Tibial artery (tissue), 4 donors: ENCODE results near the gene MTIF3.

Experiments
- DNase-seq, 2 donors: peaks; one replicate each; pipeline ENCODE4 v3.0.0-alpha.2; 2019
- H3K27ac ChIP-seq, 2 donors: fragments of 200-600 bp; sonication (generic) in 1 of 2; 1 replicate in 1 of 2; 2 replicates in 1 of 2; pipeline ENCODE4 v1.5.1; 2018 to 2019; ENCODE audit warnings: mild to moderate bottlenecking in 1 of 2
- H3K27me3 ChIP-seq, 2 donors: fragments of 200-600 bp; sonication (generic) in 1 of 2; one replicate each; pipeline versions ENCODE4 v1.5.1 to v1.6.0; 2016 to 2019
- H3K36me3 ChIP-seq, 3 donors: fragments of 200-600 bp; sonication (generic) in 2 of 3; one replicate each; pipeline ENCODE4 v1.5.1; 2016 to 2019; ENCODE audit warnings: mild to moderate bottlenecking in 2 of 3
- H3K4me1 ChIP-seq, 4 donors: fragments of 200-600 bp; sonication (generic) in 2 of 4; 1 replicate in 3 of 4; 2 replicates in 1 of 4; pipeline ENCODE4 v1.5.1; 2016 to 2019
- H3K4me3 ChIP-seq, 2 donors: fragments of 200-600 bp; sonication (generic) in 1 of 2; 1 replicate in 1 of 2; 2 replicates in 1 of 2; pipeline ENCODE4 v1.5.1; 2018 to 2019; ENCODE audit warnings: mild to moderate bottlenecking in 2 of 2
- H3K9me3 ChIP-seq, 3 donors: fragments of 200-600 bp; sonication (generic) in 1 of 3; one replicate each; pipeline ENCODE4 v1.5.1; 2016 to 2019
- intact Hi-C: fragments of 100-400 bp; cut with DNase I; formaldehyde crosslinking; loops from one replicate; pipeline ENCODE4 v1.15.0; 2023; ENCODE audit warnings: low total_unique reads
- TF ChIP-seq, protein P1 (sequence below), 2 experiments: fragments of 200-600 bp in 1 of 2; fragments of 450-650 bp in 1 of 2; IDR thresholded peaks; one replicate each; pipeline ENCODE4 v1.5.1; 2017 to 2019; ENCODE audit warnings: antibody characterized with exemption in 2 of 2, mild to moderate bottlenecking in 1 of 2, moderate library complexity in 1 of 2

The MTIF3 gene

DNA sequence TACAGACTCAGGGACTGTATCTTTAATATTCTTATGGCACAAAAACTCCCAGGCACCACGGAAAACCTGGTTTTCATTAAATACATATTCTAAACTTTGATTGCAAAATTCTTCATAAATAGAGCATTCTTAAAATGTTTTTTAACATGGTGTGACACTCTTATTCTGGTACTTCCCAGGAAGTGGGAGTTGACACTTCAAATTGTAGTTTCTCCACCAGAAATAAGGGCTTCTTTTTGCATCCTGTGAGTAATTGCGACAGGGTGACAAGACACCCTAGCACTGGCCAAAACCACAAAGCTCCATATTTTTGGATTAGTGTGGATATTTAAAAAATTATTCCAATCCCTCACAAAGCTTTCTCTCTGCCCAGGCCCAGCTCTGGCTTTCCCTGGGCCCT lies 43.6 kb upstream of the MTIF3 start:
- no peak for DNase-seq
- Histone ChIP-seq H3K4me1 (no peaks in the 10 kb centered on the region), H3K4me3 (no peak overlapping the region), H3K36me3 (no peaks in the 10 kb centered on the region), H3K9me3 (no peaks in the 10 kb centered on the region), H3K27me3 (peaks cover 0 to 13% of the 10 kb centered on the region in 2 donors), H3K27ac (no peak overlapping the region)
- intact Hi-C loops, result no loop called here
- TF ChIP-seq, protein P1, sequence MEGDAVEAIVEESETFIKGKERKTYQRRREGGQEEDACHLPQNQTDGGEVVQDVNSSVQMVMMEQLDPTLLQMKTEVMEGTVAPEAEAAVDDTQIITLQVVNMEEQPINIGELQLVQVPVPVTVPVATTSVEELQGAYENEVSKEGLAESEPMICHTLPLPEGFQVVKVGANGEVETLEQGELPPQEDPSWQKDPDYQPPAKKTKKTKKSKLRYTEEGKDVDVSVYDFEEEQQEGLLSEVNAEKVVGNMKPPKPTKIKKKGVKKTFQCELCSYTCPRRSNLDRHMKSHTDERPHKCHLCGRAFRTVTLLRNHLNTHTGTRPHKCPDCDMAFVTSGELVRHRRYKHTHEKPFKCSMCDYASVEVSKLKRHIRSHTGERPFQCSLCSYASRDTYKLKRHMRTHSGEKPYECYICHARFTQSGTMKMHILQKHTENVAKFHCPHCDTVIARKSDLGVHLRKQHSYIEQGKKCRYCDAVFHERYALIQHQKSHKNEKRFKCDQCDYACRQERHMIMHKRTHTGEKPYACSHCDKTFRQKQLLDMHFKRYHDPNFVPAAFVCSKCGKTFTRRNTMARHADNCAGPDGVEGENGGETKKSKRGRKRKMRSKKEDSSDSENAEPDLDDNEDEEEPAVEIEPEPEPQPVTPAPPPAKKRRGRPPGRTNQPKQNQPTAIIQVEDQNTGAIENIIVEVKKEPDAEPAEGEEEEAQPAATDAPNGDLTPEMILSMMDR (IDR thresholded peaks at IDR 0.05), result no peak

DNA sequence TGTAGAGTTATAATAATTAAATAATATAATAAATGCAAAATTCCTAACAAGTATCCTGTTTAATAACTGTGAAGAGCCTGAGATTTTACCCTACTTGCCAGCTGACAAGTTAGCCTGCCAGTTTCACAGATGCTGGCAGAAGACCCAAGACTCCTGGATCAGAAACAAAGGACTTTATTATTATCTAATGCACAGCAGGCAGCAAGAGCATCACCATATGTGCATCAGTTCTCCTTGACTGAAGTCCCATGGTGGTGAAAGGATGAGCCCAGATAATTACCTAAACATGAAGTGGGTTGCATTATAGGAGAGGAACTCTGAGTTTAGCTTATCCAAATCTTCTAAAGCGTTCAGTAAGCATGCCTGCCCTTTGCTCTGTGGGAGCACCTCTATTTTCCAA lies 39.1 kb upstream of the MTIF3 start:
- no peaks in the 10 kb centered on the region for H3K36me3 ChIP-seq
- peaks cover 0 to 10% of the 10 kb centered on the region in 2 donors for H3K27me3 ChIP-seq
- no peaks in the 10 kb centered on the region for H3K9me3 ChIP-seq
- no peak overlapping the region for H3K4me3 ChIP-seq
- TF ChIP-seq, protein P1 (IDR thresholded peaks at IDR 0.05), result no peak
- H3K4me1 ChIP-seq, result no peaks in the 10 kb centered on the region
- no peak overlapping the region for H3K27ac ChIP-seq
- DNase-seq, result no peak
- intact Hi-C loops, result no loop called here

DNA sequence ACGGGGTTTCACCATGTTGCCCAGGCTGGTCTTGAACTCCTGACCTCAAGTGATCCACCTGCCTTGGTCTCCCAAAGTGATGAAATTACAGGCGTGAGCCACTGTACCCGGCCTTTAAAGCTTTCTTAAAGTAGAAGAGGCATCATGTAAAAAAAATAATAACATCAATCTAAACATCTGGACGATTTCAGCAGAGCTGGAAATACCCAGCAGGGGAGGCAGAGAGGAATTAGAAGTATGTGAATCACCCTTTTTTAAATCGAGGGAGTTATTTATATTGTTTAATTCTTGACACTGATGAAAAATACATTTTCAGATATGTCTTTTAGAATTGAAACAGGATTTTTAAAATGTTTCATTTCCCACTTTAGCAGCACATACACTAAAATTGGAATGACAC lies 37.4 kb upstream of the MTIF3 start:
- no peaks in the 10 kb centered on the region for H3K36me3 ChIP-seq
- no peaks in the 10 kb centered on the region for H3K9me3 ChIP-seq
- peaks cover 0 to 13% of the 10 kb centered on the region in 2 donors for H3K27me3 ChIP-seq
- DNase-seq, result no peak
- TF ChIP-seq, protein P1 (IDR thresholded peaks at IDR 0.05), result no peak
- no peak overlapping the region for H3K4me3 ChIP-seq
- no peak overlapping the region for H3K27ac ChIP-seq
- H3K4me1 ChIP-seq, result no peaks in the 10 kb centered on the region
- intact Hi-C loops, result no loop called here

DNA sequence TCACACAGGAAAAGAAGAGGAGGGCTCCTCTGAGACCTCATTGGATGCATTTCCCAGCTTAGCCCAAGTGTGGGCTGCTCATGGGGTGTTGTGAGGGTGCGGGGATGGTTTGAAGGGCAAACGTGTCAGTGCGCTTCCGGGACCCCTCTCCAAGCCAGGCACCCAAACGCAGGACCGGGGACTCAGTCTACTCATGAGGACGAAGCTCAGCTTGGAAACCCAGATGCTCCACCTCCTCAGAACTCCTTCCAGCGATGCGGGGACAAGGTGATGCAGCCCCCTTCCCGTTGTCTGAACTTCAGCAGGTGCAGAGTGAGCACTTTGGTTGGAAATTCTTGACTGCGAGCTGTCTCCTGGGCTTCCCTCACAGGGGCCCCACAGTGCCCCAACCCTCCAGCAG lies 33.1 kb upstream of the MTIF3 start:
- no peaks in the 10 kb centered on the region for H3K36me3 ChIP-seq
- H3K27ac ChIP-seq, result no peak overlapping the region
- peaks cover 0 to 6% (median 0%) of the 10 kb centered on the region in 3 donors for H3K9me3 ChIP-seq
- H3K4me1 ChIP-seq, result no peaks in the 10 kb centered on the region
- no peak overlapping the region for H3K4me3 ChIP-seq
- no peak for DNase-seq
- intact Hi-C loops, result no loop called here
- H3K27me3 ChIP-seq, result peaks cover 0 to 18% of the 10 kb centered on the region in 2 donors
- TF ChIP-seq, protein P1 (IDR thresholded peaks at IDR 0.05), result no peak

DNA sequence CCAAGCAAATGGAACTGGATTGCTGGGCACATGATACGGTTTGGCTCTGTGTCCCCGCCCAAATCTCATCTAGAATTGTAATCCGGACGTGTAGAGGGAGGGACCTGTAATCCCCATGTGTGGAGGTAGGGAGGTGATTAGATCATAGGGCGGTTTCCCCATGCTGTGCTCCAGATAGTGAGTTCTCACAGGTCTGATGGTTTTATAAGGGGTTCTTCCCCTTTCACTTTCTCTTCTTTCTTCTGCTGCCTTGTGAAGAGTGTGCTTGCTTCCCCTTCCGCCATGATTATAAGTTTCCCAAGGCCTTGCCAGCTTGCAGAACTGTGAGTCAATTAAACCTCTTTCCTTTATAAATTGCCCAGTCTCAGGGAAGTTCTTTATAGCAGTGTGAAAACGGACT lies 32.6 kb upstream of the MTIF3 start:
- TF ChIP-seq, protein P1 (IDR thresholded peaks at IDR 0.05), result no peak
- Histone ChIP-seq H3K27me3 (peaks cover 0 to 18% of the 10 kb centered on the region in 2 donors), H3K4me3 (no peak overlapping the region), H3K9me3 (peaks cover 0 to 6% (median 0%) of the 10 kb centered on the region in 3 donors), H3K27ac (no peak overlapping the region), H3K4me1 (no peaks in the 10 kb centered on the region), H3K36me3 (no peaks in the 10 kb centered on the region)
- intact Hi-C loops, result no loop called here
- DNase-seq, result no peak

DNA sequence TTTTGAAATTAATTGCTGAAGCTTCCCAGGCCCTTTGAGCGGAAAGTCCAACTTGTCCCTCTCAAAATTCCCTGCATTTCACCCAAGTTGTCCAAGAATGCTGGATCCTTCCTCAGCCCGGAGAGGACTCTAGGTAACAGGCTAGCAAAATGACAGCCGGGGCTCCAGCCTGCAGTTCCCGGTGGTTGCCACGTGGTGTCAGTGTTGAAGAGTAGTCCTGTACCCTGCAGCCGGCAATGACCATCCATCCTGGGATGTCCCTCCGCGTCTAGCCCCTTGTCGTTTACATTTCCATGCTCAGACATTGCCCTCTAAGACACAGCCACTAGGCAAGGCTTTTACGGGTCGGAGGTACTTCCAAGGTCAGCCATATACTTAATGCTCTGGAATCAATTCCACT lies 31.4 kb upstream of the MTIF3 start:
- no peak for DNase-seq
- intact Hi-C loops, result no loop called here
- TF ChIP-seq, protein P1 (IDR thresholded peaks at IDR 0.05), result peak in 1 of 2 experiments; percentile 10

More for the DNA sequence above, 31.4 kb upstream of the MTIF3 start:
- Histone ChIP-seq H3K27me3 (peaks cover 0 to 23% of the 10 kb centered on the region in 2 donors), H3K9me3 (peaks cover 0 to 6% (median 0%) of the 10 kb centered on the region in 3 donors), H3K4me3 (no peak overlapping the region), H3K27ac (no peak overlapping the region), H3K36me3 (no peaks in the 10 kb centered on the region), H3K4me1 (no peaks in the 10 kb centered on the region)
